ENCODE measurements around the gene C2CD4C.
"Not testable (repeated sequence)": the region's sequence is repeated elsewhere in the genome, so short reads cannot be mapped to it uniquely, and the experiment has no call there.

The C2CD4C gene

DNA sequence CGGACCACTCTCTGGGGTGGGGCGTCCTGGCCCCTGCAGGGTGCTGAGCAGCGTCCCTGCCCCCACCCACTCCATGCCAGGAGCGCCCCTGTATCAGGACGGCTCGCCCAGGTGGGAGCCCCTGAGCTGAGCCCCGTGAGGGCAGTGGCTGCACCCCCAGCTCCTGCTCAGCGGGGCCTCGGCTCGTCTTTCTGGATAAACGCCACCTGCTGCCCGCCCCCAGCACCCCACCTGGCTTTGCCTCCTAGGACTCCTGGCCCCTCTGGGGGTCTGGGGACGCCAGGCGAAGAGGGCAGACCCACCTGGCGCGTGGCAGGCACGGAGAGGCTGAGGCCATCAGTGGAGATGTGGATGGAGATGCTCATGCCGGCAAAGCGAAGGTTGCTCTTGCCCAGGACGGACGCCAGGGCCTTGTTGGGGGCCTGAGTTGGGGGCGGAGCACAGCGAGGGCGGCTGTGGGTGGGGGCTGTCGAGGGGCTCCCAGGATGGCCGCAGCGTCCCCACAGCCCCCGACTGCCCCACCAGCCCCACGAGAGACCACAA, 29.5 kb upstream of the C2CD4C start:
- no peak for DNase-seq

DNA sequence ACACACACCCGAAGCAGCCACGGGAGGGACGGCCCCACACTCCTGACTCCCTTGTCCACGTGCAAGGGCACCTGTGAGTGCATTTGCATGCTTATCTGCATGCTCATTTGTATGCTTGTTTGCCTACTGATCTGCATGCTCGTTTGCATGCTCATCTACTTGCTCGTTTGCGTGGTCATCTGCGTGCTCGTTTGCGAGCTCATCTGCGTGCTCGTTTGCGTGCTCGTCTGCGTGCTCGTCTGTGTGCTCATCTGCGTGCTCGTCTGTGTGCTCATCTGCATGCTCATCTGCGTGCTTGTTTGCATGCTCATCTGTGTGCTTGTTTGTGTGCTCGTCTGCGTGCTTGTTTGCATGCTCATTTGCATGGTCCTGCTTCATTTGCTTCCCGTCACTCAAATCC, 28.1 kb upstream of the C2CD4C start:
- no peak for DNase-seq

DNA sequence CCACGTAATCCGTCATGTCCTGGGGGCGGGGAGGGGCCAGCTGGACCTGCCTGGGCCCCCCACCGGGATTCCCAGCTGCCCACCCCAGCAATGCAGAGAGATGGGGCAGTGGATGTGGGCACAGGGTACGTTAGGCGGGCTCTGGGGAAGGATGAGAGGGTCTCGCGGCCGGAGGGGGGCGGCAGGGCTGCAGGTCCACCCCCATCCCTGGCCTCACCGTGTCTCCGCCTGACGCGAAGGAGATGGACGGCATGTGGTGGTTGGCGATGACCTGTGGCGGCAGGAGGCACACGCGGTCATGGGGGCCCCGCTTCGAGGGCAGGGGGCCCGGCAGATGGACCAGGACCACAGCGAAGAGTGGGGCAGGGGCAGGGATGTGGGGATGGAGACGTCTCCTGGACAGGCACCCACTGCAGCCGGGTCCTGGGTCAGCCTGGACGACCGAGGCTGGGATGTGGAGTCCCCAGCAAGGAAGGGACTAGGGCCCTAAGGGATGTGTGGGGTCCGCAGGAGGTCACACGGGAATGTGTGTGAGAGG, 27.5 kb upstream of the C2CD4C start:
- DNase-seq: no peak

DNA sequence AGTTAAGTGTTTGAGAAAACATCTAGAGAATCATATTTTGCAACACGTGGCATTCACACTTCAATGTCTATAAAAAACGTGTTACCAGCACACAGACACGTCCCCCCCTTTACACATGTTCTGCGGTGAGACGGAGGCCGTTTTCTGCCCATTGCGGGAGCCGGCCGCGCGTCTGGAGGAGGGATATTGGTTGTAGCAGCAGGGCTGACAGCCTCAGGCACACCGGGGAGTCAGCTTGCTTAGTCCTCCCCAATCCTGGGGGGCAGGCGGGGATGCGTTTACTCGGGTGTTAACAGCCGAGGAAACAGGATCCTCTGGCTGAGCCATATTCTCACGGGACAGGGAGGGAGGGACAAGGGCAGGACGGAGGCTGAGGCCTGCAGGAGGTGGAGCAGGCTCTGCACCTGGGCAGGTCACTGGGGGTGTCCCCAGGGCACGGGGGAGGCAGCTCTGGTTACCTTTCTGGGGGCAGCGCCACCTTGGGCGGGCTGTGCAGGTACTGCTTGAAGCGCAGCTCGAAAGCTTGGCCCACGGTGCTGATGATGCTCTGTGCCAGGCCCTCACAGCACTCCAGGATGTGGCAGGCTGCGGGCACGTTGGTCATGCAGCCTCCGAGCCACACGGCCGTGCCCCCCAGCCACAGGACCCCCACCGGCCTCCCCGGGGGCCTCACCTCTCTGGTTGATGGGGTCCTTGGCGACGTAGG, 26.9 kb upstream of the C2CD4C start:
- DNase-seq: peak; percentile 89

DNA sequence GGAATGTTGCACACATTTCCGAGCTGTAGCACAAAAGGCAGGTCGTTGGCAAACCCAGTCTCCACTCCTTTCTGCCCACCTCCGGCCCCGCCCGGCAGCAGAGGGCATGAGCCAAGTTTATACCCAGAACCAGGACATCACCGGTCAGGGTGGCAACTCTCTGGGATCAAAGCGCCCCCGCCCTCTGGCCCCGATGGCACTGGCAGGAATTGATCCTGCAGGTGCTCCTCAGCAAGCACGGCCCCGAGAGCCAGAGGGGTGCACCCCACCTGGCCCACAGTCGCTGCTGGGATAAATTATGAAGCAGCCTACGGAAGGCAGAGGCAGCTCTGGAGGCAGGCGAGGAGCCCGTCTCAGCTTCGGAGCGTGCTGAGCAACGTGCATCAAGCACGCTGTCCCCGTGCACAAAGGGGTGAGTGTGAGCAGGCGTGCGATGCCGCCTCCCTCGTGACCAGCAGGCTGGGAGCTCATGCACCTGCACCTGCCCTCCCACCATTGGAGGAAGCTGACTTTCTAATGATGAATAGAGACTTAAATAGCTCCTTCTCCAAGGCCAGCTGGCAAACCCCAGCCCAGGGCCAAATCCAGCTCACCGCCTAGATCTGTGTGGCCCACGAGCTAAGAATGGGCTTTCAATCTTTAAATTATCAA, 26.2 kb upstream of the C2CD4C start:
- peak; percentile 68 for DNase-seq

DNA sequence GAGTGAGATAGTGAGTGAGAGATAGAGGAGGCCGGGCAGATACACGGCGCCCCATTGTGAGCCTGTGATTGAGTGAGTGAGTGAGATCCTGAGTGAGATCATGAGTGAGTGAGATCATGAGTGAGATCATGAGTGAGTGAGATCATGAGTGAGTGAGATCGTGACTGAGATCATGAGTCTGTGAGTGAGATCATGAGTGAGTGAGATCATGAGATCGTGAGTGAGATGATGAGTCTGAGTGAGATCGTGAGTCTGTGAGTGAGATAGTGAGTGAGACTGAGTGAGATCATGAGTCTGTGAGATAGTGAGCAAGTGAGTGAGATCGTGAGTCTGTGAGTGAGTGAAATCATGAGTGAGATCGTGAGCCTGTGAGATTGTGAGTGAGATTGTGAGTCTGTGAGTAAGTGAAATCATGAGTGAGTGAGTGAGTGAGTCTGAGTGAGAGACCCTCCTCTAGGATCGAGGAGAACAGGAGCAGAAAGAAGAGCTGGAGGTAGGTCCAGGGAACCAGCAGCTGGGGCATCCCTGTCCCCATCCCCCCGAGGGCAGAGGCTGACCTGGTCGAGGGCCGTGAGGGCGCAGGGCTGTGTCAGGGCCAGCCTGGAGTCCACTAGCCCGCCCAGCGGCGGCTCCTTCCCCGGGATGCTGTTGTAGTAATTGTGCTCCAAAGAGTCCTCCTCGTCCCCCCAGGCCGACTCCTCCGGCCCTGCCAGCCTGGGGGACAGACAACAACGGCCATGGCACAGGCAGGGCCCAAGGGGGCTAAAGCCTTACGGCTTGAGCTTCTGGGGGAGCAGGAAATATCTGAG, 25.4 kb upstream of the C2CD4C start:
- DNase-seq: no peak

DNA sequence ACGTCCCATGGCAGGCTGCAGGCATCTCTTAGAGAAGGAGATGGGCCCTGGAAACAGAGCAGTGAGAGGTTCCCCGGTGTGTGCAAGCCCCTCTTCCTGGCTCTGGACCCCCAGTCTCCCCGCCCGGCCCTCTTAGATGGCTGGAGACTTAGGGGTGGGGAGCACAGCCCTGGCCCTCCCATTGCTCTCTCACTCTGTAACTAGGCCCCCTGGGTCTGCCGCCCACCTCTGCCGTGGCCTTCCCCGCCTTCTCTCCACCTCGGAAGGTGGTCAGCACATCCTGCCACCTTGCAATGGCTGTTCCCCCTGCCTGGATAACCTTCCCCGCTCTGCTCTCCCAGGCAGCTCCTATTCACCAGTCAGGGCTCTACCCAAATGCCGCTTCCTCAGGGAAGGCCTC, 21.8 kb upstream of the C2CD4C start:
- DNase-seq: no peak

DNA sequence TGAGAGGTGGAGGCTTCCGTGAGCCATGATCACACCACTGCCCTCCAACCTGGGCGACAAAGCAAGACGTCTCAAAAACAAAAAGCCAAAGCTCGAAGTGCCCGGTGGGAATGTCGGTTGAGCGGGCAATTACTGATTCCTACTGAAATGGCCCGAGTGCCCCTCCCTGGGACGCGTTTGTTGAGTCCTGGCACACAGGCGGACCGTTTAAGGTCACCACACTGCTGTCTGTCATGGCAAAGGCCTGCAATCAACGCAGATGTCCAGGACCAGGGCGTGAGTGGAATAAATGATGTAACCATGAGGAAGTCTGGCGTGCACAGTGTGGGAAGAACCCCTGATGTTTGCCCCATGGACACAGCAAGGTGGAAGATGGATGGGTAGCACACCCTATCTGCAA, 19.2 kb upstream of the C2CD4C start:
- DNase-seq: no peak

DNA sequence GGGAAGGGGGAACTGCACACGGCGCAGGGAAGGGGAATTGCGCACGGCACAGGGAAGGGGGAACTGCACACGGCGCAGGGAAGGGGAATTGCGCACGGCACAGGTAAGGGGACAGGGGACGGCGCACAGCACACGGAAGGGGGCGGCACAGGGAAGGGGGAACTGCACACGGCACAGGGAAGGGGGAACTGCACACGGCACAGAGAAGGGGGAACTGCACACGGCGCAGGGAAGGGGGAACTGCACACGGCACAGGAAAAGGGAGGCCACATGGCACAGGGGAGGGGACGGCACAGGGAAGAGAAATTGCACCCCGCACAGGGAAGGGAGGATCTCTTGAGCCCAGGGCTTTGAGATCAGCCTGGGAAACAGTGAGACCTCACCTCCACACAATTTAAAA, 18.7 kb upstream of the C2CD4C start:
- DNase-seq: peak; percentile 84

DNA sequence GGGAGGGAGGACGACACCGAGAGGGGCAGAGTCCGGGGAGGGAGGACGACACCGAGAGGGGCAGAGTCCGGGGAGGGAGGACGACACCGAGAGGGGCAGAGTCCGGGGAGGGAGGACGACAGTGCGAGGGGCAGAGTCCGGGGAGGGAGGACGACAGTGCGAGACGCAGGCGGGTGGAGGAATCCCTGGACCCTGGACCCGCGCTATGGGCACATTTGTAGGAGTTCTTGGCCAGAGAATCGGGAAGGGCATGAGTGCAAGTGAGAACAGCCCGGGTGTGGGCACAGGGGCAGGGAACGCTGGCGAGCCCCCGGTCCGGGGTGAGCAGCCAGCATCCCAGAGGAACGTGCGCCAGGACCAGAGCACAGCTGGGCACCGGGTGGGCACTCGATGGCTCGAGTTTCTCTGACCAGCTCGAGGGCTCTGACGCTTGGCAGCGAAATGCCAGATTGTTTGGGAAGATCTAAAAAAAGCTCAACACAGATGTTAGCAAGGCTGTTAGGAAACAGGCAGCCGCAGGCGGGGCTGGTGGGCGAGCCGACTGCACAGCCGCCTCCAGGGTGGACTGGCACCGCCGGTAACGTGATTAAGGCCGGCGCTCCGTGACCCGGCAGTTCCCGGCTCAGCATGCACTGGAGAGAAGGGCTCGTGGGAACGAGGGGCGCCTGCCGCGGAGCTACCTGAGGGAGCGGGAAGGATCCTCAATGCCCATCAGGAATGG, 17.9 kb upstream of the C2CD4C start:
- DNase-seq: peak; percentile 81

DNA sequence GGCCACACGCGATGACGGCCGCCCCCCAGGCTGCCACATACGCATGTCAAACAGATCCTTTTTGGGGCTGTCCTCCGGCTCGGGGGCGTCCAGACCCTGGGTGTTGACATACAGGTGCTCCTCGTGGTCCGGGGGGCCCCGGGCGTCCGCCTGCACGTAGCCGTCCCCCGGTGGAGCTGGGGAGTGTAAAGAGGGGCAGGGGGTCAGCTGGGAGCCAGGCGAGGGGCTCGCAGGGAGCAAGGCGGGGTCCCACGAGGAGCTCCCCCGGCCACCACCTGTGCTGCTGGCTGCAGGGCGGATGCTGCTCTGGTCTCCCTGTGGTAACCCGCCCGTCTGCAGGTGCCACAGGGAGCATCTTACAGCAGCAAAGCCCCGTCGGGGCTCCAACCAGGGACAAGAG, 16.1 kb upstream of the C2CD4C start:
- DNase-seq: no peak

DNA sequence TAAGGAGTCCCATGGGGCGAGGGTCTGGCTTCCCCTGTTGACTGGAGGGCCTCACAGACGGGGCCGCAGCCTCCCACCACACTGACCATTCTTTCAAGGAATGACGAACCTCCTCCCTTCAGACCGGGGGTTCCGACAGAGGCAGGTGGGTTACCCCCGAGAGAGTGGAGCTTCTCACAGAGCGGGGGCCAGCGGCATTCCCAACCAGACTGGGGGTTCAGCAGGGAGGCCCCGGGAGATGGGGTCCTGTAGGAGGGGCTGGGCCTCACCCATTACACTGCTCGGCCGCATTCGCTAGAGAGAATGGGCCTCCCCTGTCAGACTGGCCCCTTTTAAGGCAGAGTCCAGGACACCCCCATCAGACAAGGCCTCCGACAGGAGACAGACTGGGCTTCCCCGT, 15.6 kb upstream of the C2CD4C start:
- no peak for DNase-seq

DNA sequence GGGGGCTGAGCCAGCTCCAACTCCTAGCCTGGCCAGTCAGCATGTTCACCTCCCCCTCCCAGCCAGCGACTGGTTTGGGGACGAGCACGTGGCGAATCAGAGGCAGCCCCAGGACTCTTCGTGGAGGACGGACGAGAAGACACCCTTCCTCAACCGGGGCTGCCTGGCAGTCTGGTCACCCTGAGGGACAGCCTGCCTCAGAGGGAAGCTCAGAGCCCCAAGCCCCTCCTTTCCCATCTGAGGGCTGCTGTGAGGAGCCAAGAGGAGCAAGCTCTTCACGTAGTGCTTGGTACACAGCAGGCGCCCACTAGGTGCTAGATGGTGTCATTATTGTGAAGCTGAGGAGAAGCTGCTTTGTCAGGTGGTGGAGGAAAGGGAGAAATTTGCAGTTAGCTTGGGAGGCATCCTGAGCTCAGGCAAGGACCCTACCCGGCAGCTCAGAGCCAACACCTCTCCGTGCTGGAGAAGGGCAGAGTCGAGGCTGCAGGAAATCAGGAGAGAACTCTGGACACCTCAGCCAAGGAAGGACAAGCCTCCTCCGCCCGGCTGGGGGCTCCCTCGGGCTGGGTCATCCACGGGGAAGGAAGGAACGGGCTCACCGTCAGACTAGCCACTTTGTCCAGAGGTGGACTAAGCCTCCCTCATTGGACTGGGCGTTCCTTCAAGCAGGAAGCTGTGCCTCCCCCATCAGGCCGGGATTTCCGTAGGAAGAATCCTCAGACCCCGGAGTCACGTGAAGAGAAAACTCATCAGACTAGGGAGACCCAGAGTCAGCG, 14.9 kb upstream of the C2CD4C start:
- DNase-seq: no peak

DNA sequence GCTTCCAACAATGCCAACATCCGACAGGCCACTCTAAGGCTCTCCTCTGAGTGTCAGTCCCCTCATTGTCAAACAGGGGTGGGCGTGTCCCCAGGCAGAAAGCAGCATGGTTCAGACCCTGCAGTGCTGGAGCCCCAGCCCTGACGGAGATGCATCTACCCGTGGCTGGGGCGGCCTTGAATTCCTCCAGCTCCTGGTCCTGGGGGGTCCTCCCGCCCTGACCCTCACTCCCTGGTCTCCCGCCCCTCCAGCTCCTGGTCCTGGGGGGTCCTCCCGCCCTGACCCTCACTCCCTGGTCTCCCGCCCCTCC, 13.9 kb upstream of the C2CD4C start:
- DNase-seq: not testable (repeated sequence)

DNA sequence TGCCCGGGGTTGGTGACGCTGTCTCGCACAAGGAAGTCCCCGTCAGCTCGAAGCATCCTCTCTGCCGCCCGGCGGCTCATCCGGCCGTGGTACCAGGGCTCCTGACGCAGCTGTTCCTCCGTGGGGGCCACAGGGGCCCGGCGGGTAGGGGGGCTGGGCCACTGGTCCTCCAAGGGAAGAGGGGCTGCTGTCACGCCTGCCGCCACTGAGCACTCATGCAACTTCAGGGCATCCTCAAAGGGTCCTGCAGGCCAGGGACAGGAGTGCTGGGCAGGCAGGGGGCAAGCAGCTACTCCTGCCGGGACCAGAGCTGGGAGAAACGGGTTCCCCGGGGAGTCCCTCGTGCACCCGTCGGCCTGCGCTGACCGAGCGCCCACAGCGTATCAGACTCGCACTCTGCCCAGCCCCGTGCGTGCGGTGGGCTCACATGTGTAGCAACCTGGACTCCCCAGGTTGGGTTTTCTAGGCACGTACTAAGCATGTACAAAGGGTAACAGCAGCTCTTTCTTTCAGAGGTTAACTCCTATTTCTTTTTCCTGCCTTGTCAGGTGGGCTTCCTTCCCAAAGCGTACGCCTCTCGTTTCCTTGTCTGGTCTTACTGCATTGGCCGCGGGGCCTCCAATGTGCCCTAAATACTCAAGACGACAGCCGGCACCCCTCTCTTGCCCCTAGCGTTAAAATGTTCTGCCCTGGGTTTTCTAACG, 13.4 kb upstream of the C2CD4C start:
- no peak for DNase-seq

DNA sequence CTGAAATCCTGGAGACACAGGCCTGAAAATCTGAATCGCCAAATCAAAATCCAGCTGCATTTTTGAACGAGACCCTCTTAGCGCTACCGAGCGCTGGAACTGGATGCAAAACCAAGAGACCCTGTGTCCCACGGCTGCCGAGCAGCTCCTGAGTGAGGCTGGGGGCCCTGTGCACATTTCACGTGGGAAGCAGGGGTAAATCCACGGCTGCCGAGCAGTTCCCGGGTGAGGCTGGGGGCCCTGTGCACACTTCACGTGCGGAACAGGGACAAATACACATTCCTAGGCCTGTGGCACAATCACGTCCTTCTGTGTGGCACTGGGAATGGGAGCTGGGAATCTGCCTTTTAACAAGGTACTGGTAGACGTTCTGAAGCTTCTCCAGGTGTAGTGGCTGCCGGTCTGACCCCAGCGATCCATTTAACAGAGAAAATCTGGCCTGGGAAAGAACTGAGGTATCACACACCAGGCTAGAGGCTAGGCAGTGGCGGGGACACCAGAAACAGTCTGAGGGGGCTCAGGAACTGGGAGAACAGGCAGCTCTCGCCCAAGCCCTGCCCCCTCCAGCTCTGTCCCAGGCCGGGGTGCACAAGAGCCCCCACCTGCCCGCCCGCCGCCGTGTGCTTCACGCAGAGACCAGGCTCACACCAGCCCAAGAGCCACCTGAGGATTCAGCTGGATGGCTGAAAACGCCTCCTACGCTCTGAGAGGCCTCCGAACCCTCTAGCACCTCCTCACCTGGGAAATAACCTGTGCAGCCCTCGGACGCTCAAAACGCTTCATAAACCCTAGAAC, 11.0 kb upstream of the C2CD4C start:
- DNase-seq: no peak

DNA sequence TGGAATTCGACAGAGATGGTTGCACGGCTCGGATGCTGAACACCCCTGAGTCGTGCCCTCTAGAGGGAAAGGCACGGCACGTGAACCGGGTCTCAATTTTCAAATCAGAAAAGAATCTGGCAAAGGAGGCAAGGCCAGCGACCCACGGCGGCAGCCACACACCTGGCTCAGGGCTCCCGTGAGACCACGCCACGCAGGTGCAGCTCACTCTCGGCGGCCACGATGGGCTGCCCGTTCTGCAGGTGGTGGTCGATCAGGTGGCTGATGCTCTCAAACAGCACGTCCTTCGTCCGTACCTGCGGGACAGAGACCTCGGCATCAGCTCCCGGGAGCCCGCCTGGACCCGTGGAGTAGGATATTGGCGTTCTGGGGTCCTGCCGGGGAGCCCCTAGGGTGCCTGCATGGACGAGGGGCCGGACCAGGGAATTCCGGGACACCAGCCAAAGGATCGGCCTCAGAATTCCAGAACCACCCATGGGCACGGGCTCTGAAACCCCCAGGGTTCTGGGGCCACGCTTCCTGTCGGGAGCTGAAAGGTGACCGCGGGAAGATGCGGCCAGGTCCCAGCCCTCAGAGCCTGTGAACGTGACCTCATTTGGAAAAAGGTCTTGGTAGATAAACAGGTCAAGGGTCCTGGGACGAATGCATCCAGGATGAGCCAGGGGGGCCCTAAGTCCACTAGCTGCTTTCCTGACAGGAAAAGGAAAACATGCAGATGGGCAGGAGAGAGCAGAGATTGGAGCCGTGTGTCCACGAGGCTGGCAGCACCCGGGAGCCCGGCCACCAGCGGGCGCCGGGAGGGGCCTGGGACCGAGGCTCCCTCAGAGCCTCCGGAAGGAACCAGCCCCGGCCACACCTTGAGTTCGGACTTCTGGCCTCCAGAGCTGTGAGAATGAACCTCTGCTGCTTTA, 10.1 kb upstream of the C2CD4C start:
- DNase-seq: no peak

DNA sequence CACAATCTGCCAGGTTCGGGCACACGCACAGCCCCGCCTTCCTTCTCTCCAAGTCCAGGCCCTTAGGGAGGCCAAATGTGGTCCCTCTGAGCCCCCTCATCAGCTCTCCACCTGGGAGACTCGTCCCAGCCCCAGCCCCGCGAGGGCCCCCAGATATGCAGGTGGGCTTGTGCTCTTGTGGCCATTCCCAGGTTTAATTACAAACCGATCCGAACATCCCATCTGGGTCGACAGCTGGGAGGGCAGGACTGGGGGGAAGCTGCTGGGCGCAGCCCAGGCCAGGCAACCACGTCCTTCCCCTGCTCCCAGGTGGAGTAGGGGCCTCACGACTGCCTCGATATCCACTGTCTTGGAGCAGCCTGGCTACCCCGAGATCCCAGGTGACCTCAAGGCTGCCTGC, 7.5 kb upstream of the C2CD4C start:
- no peak for DNase-seq

DNA sequence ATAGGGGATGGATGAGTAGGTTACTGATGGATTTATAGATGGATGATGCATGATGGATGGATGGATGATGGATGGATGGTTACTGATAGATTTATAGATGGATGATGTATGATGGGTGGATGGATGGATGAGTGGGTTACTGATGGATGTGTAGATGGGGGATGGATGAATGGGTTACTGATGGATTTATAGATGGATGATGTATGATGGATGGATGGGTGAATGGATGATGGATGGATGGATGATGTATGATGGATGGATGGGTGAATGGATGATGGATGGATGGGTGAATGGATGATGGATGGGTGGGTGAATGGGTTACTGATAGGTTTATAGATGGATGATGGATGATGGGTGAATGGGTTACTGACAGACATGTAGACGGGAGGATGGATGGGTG, 6.3 kb upstream of the C2CD4C start:
- DNase-seq: no peak

Data from NCI-H2171 treated with DMSO at 0.1 percent for 48 hours (cell line).